GM19043 (cell line): ENCODE results near the gene MS4A8.
"Not testable (repeated sequence)": the region's sequence is repeated elsewhere in the genome, so short reads cannot be mapped to it uniquely, and the experiment has no call there.

Experiments used
- ATAC-seq: cut with Tn5 transposase; IDR thresholded peaks from one replicate; pipeline ENCODE4 v1.9.1; 2021; ENCODE audit warnings: low read depth; ENCODE audit not compliant: unreplicated experiment

MS4A8 gene

DNA sequence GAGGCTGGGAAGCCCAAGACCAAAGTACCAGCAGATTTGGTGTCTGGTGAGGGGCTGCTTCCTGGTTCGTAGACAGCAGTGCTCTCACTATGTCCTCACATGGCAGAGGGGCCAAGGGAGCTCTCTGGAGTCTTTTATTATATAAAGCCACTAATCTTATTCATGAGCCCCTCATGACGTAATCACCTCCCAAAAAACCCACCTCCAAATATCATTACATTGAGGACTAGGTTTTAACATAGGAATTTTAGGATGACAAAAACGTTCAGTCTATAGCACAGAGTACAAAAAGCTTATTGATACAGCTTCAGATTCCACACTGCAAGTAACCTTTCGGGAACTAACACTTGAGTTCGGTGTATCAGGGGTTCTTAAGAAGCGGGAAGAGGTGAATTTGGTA, 21.0 kb downstream of the MS4A8 start:
- no peak for ATAC-seq

DNA sequence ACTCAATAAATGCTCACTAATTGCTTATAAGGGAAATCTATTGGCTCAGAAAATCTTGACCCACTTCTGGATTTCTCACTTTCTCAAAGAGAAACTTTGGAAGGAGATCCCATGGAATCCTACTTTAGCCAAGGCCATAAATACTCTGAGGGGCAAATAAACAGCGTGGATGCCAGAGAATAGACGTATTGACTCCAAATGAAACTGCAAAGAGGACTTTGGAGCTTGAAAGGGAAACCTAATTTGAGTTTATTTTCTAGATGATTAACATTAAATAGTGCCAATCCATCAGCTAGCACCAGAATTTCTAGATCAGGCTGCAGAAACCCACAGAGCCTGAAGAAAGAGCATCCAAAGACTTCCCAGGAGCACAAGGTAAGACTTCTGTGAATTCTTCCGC, 25.0 kb downstream of the MS4A8 start, which contains the start of gene MS4A18:
Gene MS4A18, plus strand, starts transcription at position 301 of the 400 bp plus-strand sequence.
- no peak for ATAC-seq

- no peak for ATAC-seq
These were observed 26.2 kb downstream of the MS4A8 start for GRCh38 chr11:60725592-60725991.

- no peak for ATAC-seq
These were observed 32.2 kb downstream of the MS4A8 start for GRCh38 chr11:60731586-60731985.

DNA sequence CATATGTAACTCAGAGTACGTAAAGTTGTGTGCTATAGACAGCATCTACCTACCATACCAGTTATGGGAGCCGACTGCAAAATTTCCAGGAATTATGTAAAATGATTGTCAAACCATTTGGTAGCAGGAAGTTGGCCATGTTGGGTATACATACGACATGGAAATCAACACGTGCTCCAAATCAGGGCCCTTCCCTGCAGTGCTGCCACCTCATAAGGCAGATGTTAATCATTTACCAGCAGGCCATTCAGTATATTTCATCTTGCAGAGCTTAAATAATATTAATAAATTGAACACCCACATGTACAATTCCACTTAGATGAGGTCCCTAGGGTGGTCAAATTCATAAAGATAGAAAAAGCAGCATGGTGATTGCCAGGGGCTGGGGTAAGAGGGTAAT, 34.9 kb downstream of the MS4A8 start:
- no peak for ATAC-seq

- no peak for ATAC-seq
These were observed 39.7 kb downstream of the MS4A8 start for GRCh38 chr11:60739114-60739513.

- no peak for ATAC-seq
These were observed 41.2 kb downstream of the MS4A8 start for GRCh38 chr11:60740573-60740972.

- ATAC-seq: no peak
These were observed 42.0 kb downstream of the MS4A8 start for GRCh38 chr11:60741421-60741820.

DNA sequence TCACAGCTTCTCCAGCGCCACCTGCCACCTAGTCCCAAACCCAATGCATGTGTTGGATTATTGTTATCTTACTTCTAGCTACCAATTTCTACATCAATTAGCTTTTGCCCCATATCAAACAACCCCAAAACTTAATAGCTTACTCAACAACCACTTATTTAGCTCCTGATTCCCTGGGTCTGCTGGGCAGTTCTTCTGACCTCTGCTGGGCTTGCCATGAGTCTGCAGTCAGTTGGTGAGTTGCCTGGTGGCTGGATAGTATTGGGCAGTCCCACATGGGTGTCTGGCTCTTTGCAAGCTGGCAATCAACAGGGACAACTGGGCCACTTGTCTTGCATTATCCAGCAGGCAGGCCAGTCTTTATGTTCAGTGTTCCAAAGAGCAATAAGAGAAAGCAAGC, 43.6 kb downstream of the MS4A8 start:
- ATAC-seq: no peak

- no peak for ATAC-seq
These were observed 44.7 kb downstream of the MS4A8 start for GRCh38 chr11:60744114-60744513.

DNA sequence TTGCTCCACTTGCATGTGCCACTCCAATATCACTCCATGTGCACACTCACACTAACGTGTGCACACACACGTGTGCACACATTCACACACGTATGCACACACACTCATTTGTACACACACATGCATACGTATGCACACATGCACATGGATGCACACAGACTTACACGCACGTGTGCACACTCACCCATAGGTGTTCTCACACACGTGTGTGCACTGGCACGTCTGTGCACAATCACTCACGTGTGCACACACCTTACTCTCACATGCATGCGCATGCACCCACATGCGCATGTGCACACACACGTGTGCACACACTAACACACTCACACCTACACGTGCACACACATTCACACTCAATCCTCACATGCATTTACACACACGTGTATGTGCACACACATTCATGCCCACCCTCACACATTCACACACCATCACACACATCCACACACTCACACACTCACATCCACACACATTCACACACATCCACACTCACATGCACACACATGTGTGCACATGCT, 48.0 kb downstream of the MS4A8 start:
- ATAC-seq: no peak

GRCh38 chr11:60748225-60748624, 48.8 kb downstream of the MS4A8 start:
- no peak for ATAC-seq

GRCh38 chr11:60748821-60749220, 49.4 kb downstream of the MS4A8 start:
- no peak for ATAC-seq

DNA sequence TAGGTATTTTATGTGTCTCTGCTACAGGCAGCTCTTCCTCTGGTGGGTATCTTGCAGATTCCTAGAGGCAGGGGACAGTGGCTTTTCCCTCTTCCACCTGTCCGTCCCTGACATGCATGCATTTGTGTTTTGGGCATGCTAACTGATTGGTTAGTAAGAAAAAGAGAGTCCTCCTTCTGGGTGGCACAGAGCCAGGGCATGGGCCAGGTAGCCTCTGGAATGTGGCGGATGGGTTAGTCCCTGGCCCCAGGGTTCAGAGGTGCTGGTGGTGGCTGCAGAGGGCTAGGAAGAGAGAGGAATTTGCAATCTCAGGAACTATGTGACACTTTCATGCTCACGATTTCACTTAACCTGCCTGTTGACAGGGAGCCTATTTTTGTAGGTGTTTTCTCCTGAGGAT, 51.5 kb downstream of the MS4A8 start:
- no peak for ATAC-seq

DNA sequence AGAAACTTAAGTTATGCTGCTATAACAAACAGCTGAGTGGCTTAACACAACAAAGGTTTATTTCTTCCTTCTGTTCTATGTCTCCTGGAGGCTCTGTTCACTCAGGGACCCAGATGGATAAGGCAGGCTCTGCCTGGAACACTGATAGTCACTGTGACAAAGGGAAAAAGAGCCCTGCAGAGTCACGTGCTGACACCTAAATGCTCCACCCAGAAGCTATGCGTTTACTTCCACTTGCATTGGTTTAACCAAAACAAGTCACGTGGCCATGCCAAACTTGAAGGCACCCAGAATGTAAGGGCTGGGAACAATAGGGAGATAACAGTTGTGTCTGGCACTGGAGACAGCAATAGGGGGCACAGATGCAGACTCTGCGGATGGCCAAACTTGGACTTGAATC, 53.9 kb downstream of the MS4A8 start:
- ATAC-seq: no peak

- ATAC-seq: no peak
These were observed 55.5 kb downstream of the MS4A8 start for GRCh38 chr11:60754887-60755286.

- no peak for ATAC-seq
These were observed 57.1 kb downstream of the MS4A8 start, which contains the start of gene MS4A15 for GRCh38 chr11:60756307-60757032. MS4A15 (plus strand) TSS chr11:60756867; CDS start chr11:60763734, 6,867 bp downstream.

DNA sequence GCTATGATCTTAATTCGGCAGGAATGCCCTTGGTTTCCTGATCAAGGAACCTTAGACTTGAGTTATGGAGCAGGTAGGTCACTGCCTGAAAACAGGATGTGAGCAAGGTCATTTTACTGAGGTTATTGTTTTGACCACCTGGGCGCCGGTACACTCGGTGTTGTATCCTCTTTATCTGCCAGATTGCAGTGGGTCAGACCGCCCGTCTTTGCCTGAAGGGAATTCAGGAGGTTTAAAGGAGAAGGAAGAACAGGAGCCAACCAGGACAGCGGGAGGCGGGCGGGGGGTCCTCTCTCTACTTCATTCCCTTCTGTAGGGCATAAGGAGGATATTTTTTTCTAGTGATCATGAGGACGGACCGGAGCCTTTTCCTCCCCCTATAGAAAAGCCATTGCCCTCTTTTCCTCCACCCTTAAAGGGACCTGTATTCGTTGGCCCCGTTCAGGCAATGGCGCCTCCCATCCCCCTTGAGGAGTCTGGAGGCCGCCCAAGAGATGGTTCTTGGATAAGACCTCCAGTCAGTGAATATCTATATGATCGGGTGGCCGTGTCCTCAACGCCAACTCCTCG, 57.9 kb downstream of the MS4A8 start:
- ATAC-seq: no peak

- not testable (repeated sequence) for ATAC-seq
These were observed 59.3 kb downstream of the MS4A8 start for GRCh38 chr11:60758671-60759070.

GRCh38 chr11:60759438-60760225, 60.2 kb downstream of the MS4A8 start:
- ATAC-seq: not testable (repeated sequence)
